HG03095 (cell line): ENCODE results near the gene ANAPC2.

ENCODE experiments used
- ATAC-seq: cut with Tn5 transposase; IDR thresholded peaks from one replicate; pipeline ENCODE4 v1.9.1; 2021; ENCODE audit warnings: moderate library complexity; ENCODE audit not compliant: unreplicated experiment

Gene ANAPC2

GRCh38 chr9:137130176-137130755, 58.1 kb downstream of the ANAPC2 start:
- peak; percentile 6 for ATAC-seq

- ATAC-seq = peak; percentile 75
Observed at GRCh38 chr9:137129456-137130175, 58.7 kb downstream of the ANAPC2 start.

- ATAC-seq = peak; percentile 15
Observed at GRCh38 chr9:137128862-137129455, 59.4 kb downstream of the ANAPC2 start.

- ATAC-seq = no peak
Observed at GRCh38 chr9:137128158-137128861, 60.0 kb downstream of the ANAPC2 start.

- ATAC-seq = no peak
Observed at GRCh38 chr9:137127301-137128157, 60.8 kb downstream of the ANAPC2 start.

- ATAC-seq = no peak
Observed at GRCh38 chr9:137126786-137127185, 61.6 kb downstream of the ANAPC2 start.
